Urothelium cell line (cell line): ENCODE results near the gene FLVCR1.

ENCODE experiments used
- DNase-seq: peaks from one replicate; pipeline ENCODE4 v3.0.0; 2011; ENCODE audit warnings: low spot score, mixed read lengths
- FAIRE-seq: peaks from 2 replicates; lab custom pipeline; 2011; peaks lifted over from hg19 to GRCh38; lab: Jason Lieb, UNC

FLVCR1 gene

GRCh38 chr1:212944229-212944901, 86.3 kb downstream of the FLVCR1 start:
- FAIRE-seq, result no peak
- DNase-seq, result no peak

GRCh38 chr1:212945056-212945455, 87.0 kb downstream of the FLVCR1 start:
- FAIRE-seq, result no peak
- DNase-seq, result no peak

GRCh38 chr1:212945463-212946160, 87.5 kb downstream of the FLVCR1 start:
- FAIRE-seq, result no peak
- no peak for DNase-seq

- no peak for FAIRE-seq
- no peak for DNase-seq
These were observed 88.8 kb downstream of the FLVCR1 start for GRCh38 chr1:212946872-212947271.
